Progenitor cell of endocrine pancreas (in vitro differentiated cells): ENCODE measurements around the gene EFNA2. TPM values are rescaled to one million over a fixed set of nuclear protein-coding genes. Genes with fewer than 3 reads are reported as not detected.

Experiments
- DNase-seq: peaks from one replicate; pipeline ENCODE4 v3.0.0; 2021; ENCODE audit warnings: low spot score; ENCODE audit not compliant: unreplicated experiment
- H3K27ac Mint-ChIP-seq: 2 replicates; pipeline ENCODE4 v1.8.0; 2021; ENCODE audit warnings: mild to moderate bottlenecking, moderate library complexity, mixed read lengths
- H3K27me3 Mint-ChIP-seq: 2 replicates; pipeline ENCODE4 v1.8.0; 2021; ENCODE audit warnings: mixed read lengths
- H3K36me3 Mint-ChIP-seq: 2 replicates; pipeline ENCODE4 v1.8.0; 2022; ENCODE audit warnings: mixed read lengths; ENCODE audit not compliant: insufficient read depth
- H3K4me1 Mint-ChIP-seq: 2 replicates; pipeline ENCODE4 v1.8.0; 2021; ENCODE audit warnings: low read depth, mixed read lengths
- H3K4me3 Mint-ChIP-seq: 2 replicates; pipeline ENCODE4 v1.8.0; 2021; ENCODE audit warnings: low read depth, mild to moderate bottlenecking, moderate library complexity, mixed read lengths
- H3K9me3 Mint-ChIP-seq: 2 replicates; pipeline ENCODE4 v1.8.0; 2021; ENCODE audit warnings: low read depth, mixed read lengths
- CTCF ChIP-seq: fragments of 200-600 bp; sonication (generic); IDR thresholded peaks from one replicate; pipeline ENCODE4 v1.5.0; 2021; ENCODE audit warnings: antibody characterized with exemption, mild to moderate bottlenecking; ENCODE audit not compliant: unreplicated experiment
- total RNA-seq: library from RNA; stranded (reverse); gene quantifications from 2 replicates; pipeline ENCODE4 v1.2.1, GENCODE V29; 2021

Gene EFNA2
- total RNA-seq, 1 donor from 2014 or later, result 26.5 TPM

- peaks cover 9% of the 10 kb centered on the region for H3K36me3 Mint-ChIP-seq
- TF ChIP-seq CTCF, result no peak
- DNase-seq, result no peak
- H3K27ac Mint-ChIP-seq, result no peak overlapping the region
- H3K4me1 Mint-ChIP-seq, result peaks cover 10% of the 10 kb centered on the region
- no peaks in the 10 kb centered on the region for H3K27me3 Mint-ChIP-seq
- H3K9me3 Mint-ChIP-seq, result no peaks in the 10 kb centered on the region
- no peak overlapping the region for H3K4me3 Mint-ChIP-seq
Observed at GRCh38 chr19:1278074-1278473, 7.6 kb upstream of the EFNA2 start.

- Mint-ChIP-seq H3K27me3 (no peaks in the 10 kb centered on the region), H3K4me1 (peaks cover 5% of the 10 kb centered on the region), H3K27ac (peak overlapping the region; percentile 20), H3K9me3 (no peaks in the 10 kb centered on the region), H3K4me3 (no peak overlapping the region), H3K36me3 (peaks cover 2% of the 10 kb centered on the region)
- TF ChIP-seq CTCF, result no peak
- DNase-seq, result no peak
Observed at GRCh38 chr19:1278713-1279660, 6.7 kb upstream of the EFNA2 start.

- no peaks in the 10 kb centered on the region for H3K9me3 Mint-ChIP-seq
- peaks cover 8% of the 10 kb centered on the region for H3K4me1 Mint-ChIP-seq
- H3K27me3 Mint-ChIP-seq, result peaks cover 2% of the 10 kb centered on the region
- peak; percentile 90 for DNase-seq
- no peak overlapping the region for H3K4me3 Mint-ChIP-seq
- no peak overlapping the region for H3K27ac Mint-ChIP-seq
- peak; percentile 94 for TF ChIP-seq CTCF
- peaks cover 2% of the 10 kb centered on the region for H3K36me3 Mint-ChIP-seq
Observed at GRCh38 chr19:1279782-1280341, 5.8 kb upstream of the EFNA2 start.

- no peak overlapping the region for H3K4me3 Mint-ChIP-seq
- H3K27ac Mint-ChIP-seq, result no peak overlapping the region
- no peak for TF ChIP-seq CTCF
- no peak for DNase-seq
- peaks cover 2% of the 10 kb centered on the region for H3K36me3 Mint-ChIP-seq
- peaks cover 2% of the 10 kb centered on the region for H3K27me3 Mint-ChIP-seq
- no peaks in the 10 kb centered on the region for H3K9me3 Mint-ChIP-seq
- H3K4me1 Mint-ChIP-seq, result peaks cover 9% of the 10 kb centered on the region
Observed at GRCh38 chr19:1280636-1281568, 4.8 kb upstream of the EFNA2 start.
